B cell (primary cell): ENCODE measurements around the gene WDR82. TPM values are rescaled to one million over a fixed set of nuclear protein-coding genes. Genes with fewer than 3 reads are reported as not detected.

Source experiments
- ATAC-seq: fragments of 200-7000 bp; cut with Tn5 transposase; one replicate; pipeline ENCODE4 v1.10.0; 2021; ENCODE audit warnings: low read depth, mild to moderate bottlenecking, moderate number of reproducible peaks, moderate library complexity
- CTCF ChIA-PET: fragments of 350-600 bp; sonication (Branson Sonifier 250); formaldehyde crosslinking; loops from one replicate; lab custom pipeline; 2021; ENCODE audit warnings: antibody characterized with exemption, inconsistent platforms; lab: Charles Lee
- POLR2A ChIA-PET: fragments of 350-600 bp; sonication (Branson Sonifier 250); formaldehyde crosslinking; loops from one replicate; lab custom pipeline; 2021; ENCODE audit warnings: antibody characterized with exemption; lab: Charles Lee
- DNase-seq: peaks from one replicate; pipeline ENCODE4 v3.0.0; 2013
- H2AFZ ChIP-seq: 2 replicates; pipeline ENCODE4 v1.6.1; 2012; ENCODE audit warnings: mild to moderate bottlenecking, low read depth, low read length; ENCODE audit not compliant: insufficient read depth, poor library complexity, severe bottlenecking
- H3K27ac ChIP-seq, 2 donors: 1 replicate in 1 of 2; 2 replicates in 1 of 2; pipeline ENCODE4 v1.5.1; 2012 to 2013; ENCODE audit warnings: low read length in 2 of 2, mild to moderate bottlenecking in 2 of 2, moderate library complexity in 1 of 2
- H3K27me3 ChIP-seq, 4 experiments: fragments of 200-600 bp in 1 of 4; sonication (generic) in 1 of 4; replicated peaks in 1 of 4; 1 replicate in 2 of 4; 2 replicates in 2 of 4; pipeline versions ENCODE4 v1.6.1 to v1.7.0; 2013 to 2016; ENCODE audit warnings: low read length in 3 of 4, mild to moderate bottlenecking in 2 of 4, mixed read lengths in 1 of 4, moderate library complexity in 1 of 4; ENCODE audit not compliant: insufficient read depth in 4 of 4, control insufficient read depth in 3 of 4; ENCODE audit errors: control extremely low read depth in 1 of 4
- H3K36me3 ChIP-seq, 2 experiments: replicated peaks in 1 of 2; 1 replicate in 1 of 2; 2 replicates in 1 of 2; pipeline versions ENCODE4 v1.6.1 to v1.7.1; 2013; ENCODE audit warnings: low read length in 1 of 2; ENCODE audit not compliant: insufficient read depth in 2 of 2, control insufficient read depth in 1 of 2; ENCODE audit errors: control extremely low read depth in 1 of 2, extremely low read depth in 1 of 2
- H3K4me1 ChIP-seq, 2 donors: fragments of 200-600 bp in 1 of 2; sonication (generic) in 1 of 2; 1 replicate in 1 of 2; 2 replicates in 1 of 2; pipeline versions ENCODE4 v1.5.1 to v1.6.1; 2013 to 2017; ENCODE audit warnings: low read length in 2 of 2; ENCODE audit not compliant: control insufficient read depth in 2 of 2, insufficient read depth in 2 of 2
- H3K4me2 ChIP-seq: replicated peaks from 2 replicates; pipeline ENCODE3; 2012; ENCODE audit warnings: mild to moderate bottlenecking, low read depth, low read length; ENCODE audit not compliant: poor library complexity, severe bottlenecking
- H3K4me3 ChIP-seq, 5 experiments: fragments of 200-600 bp in 1 of 5; sonication (generic) in 1 of 5; 1 replicate in 3 of 5; 2 replicates in 2 of 5; pipeline versions ENCODE4 v1.5.1 to v1.7.0; 2011 to 2016; ENCODE audit warnings: low read length in 4 of 5, mild to moderate bottlenecking in 4 of 5, low read depth in 2 of 5, control low read depth in 1 of 5, moderate library complexity in 1 of 5; ENCODE audit not compliant: insufficient read depth in 1 of 5; ENCODE audit errors: control extremely low read depth in 1 of 5, extremely low read depth in 1 of 5
- H3K79me2 ChIP-seq: fragments of 200-600 bp; sonication (generic); one replicate; pipeline ENCODE4 v1.6.0; 2016; ENCODE audit warnings: low read length; ENCODE audit not compliant: control insufficient read depth, insufficient read depth
- H3K9ac ChIP-seq: fragments of 200-600 bp; sonication (generic); 2 replicates; pipeline ENCODE4 v1.6.1; 2017; ENCODE audit warnings: mild to moderate bottlenecking, low read length, moderate library complexity
- H3K9me3 ChIP-seq, 3 donors: one replicate each; pipeline versions ENCODE4 v1.6.1 to v1.7.1; 2013; ENCODE audit warnings: low read length in 2 of 3; ENCODE audit not compliant: control insufficient read depth in 2 of 3, insufficient read depth in 1 of 3; ENCODE audit errors: control extremely low read depth in 1 of 3
- H4K20me1 ChIP-seq: 2 replicates; pipeline ENCODE4 v1.6.0; 2012; ENCODE audit warnings: mild to moderate bottlenecking, low read length; ENCODE audit not compliant: insufficient read depth, control insufficient read depth, poor library complexity, severe bottlenecking
- H3K27ac Mint-ChIP-seq: one replicate; pipeline ENCODE4 v1.8.0; 2021; ENCODE audit warnings: mixed read lengths
- H3K27me3 Mint-ChIP-seq: one replicate; pipeline ENCODE4 v1.8.0; 2021; ENCODE audit warnings: mixed read lengths
- H3K4me1 Mint-ChIP-seq: one replicate; pipeline ENCODE4 v1.8.0; 2021; ENCODE audit warnings: mixed read lengths
- H3K4me3 Mint-ChIP-seq: one replicate; pipeline ENCODE4 v1.8.0; 2021; ENCODE audit warnings: mixed read lengths
- H3K9me3 Mint-ChIP-seq: one replicate; pipeline ENCODE4 v1.8.0; 2022; ENCODE audit warnings: mixed read lengths; ENCODE audit not compliant: insufficient read depth
- CTCF ChIP-seq: fragments of 200-600 bp; IDR thresholded peaks from one replicate; pipeline ENCODE4 v1.8.0; 2022; ENCODE audit warnings: antibody characterized with exemption, mild to moderate bottlenecking
- EZH2 ChIP-seq: IDR thresholded peaks from 2 replicates; pipeline ENCODE4 v1.6.1; 2012; ENCODE audit warnings: borderline replicate concordance, low read depth, mild to moderate bottlenecking, moderate library complexity, low read length; ENCODE audit not compliant: insufficient read depth, poor library complexity, severe bottlenecking
- WGBS: methylation state at CpG from one replicate; pipeline ENCODE4 v1.1.5; 2013; ENCODE audit warnings: missing lambda C conversion rate; ENCODE audit not compliant: insufficient coverage; 5-methylcytosine and 5-hydroxymethylcytosine counted together
- intact Hi-C: fragments of 100-400 bp; cut with micrococcal nuclease; formaldehyde crosslinking; loops from one replicate; pipeline ENCODE4 v1.10.0; 2022
- polyA plus RNA-seq: library from polyadenylated mRNA; depleted of rRNA; stranded (reverse); fragments of >200 nt; gene quantifications from 2 replicates; pipeline ENCODE4 v1.2.3, GENCODE V29; 2012
- total RNA-seq, 2 donors: library from RNA; stranded (reverse); fragments of 120-200 nt in 1 of 2; gene quantifications; 1 replicate in 1 of 2; 2 replicates in 1 of 2; pipeline versions ENCODE4 v1.2.3 to v1.2.4, GENCODE V29; 2013 to 2022

WDR82 gene
- total and polyA plus RNA-seq, 2 donors (not counting 1 experiment from before 2014, with no cell fraction given) = 27.8 to 101 TPM

DNA sequence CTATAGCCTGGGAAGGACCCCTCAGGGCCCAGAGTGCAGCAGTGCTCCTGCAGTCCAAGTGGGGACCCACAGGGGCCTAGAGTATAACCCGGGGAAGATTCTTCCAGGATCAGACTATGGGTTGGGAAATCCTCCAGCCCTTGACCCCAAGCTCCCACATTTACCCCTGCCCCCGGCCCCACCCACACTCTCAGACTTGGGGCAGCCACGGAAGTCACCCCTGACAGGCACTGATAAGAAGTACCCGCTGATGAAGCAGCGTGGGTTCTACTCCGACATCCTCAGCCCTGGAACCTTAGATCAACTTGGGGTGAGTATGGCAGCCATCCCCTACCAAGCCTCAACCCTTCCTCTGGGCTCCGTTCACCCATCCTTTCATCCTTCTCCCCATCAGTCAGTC lies 44.0 kb upstream of the WDR82 start:
- Histone ChIP-seq H3K4me1 (peaks cover 4 to 10% of the 10 kb centered on the region in 2 donors), H3K27me3 (no peaks in the 10 kb centered on the region), H3K4me3 (no peak overlapping the region), H3K27ac (no peak overlapping the region), H3K4me2 (no peak overlapping the region), H2AFZ (no peak overlapping the region), H3K9me3 (no peaks in the 10 kb centered on the region), H4K20me1 (no peaks in the 10 kb centered on the region), H3K79me2 (no peaks in the 10 kb centered on the region), H3K36me3 (peaks cover 0 to 5% of the 10 kb centered on the region in 2 experiments), H3K9ac (no peak overlapping the region)
- H3K27me3 Mint-ChIP-seq = no peaks in the 10 kb centered on the region
- ChIA-PET POLR2A (no interaction called here), CTCF (interaction anchor here (0.6 kb wide), 1 partner anchor 269 kb away, joined by 3 read pairs; no protein-coding TSS in a partner anchor)
- H3K9me3 Mint-ChIP-seq = no peaks in the 10 kb centered on the region
- DNase-seq (no peak), ATAC-seq (no peak)
- H3K4me3 Mint-ChIP-seq = no peak overlapping the region
- peaks cover 9% of the 10 kb centered on the region for H3K4me1 Mint-ChIP-seq
- 88% methylated on average over 7 of the region's 7 CpGs for WGBS
- TF ChIP-seq CTCF (no peak), EZH2 (no peak)
- H3K27ac Mint-ChIP-seq = no peak overlapping the region
- intact Hi-C loops = no loop called here

DNA sequence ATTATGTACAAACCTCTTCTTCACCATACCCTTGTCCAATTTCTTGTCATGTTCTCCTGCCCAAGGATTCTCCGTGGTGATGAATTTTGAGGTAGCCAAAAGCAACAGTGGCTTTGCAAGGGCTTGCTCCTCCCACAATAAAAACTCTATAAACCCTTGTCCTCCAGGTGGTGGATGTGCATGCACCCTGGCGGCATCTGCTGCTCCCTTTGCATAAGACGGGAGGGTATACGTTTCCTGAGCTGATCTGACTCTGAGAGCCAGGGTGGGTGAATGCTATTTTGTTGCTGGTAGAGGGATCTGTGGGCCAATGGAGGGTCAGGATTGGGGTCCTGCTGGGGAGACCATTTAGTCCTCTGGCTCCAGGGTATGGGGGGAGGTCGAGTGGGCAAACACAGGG lies 43.0 kb upstream of the WDR82 start:
- TF ChIP-seq CTCF = no peak
- TF ChIP-seq EZH2 = no peak
- H3K4me1 Mint-ChIP-seq = peaks cover 18% of the 10 kb centered on the region
- peaks cover 0 to 5% of the 10 kb centered on the region in 2 experiments for H3K36me3 ChIP-seq
- no peak overlapping the region for H3K4me2 ChIP-seq
- ATAC-seq = no peak
- no peaks in the 10 kb centered on the region for H3K79me2 ChIP-seq
- ChIA-PET CTCF (interaction anchor here (5.2 kb wide), 1 partner anchor 18 kb away, joined by 29 read pairs; no protein-coding TSS in a partner anchor), POLR2A (no interaction called here)
- H3K27me3 ChIP-seq = no peaks in the 10 kb centered on the region
- no peaks in the 10 kb centered on the region for H3K9me3 ChIP-seq
- H3K4me3 ChIP-seq = no peak overlapping the region
- no peaks in the 10 kb centered on the region for H3K27me3 Mint-ChIP-seq
- H3K27ac Mint-ChIP-seq = peak overlapping the region; percentile 5
- no peak overlapping the region for H2AFZ ChIP-seq
- H4K20me1 ChIP-seq = no peaks in the 10 kb centered on the region
- H3K9me3 Mint-ChIP-seq = no peaks in the 10 kb centered on the region
- H3K4me3 Mint-ChIP-seq = no peak overlapping the region
- peaks cover 4 to 15% of the 10 kb centered on the region in 2 donors for H3K4me1 ChIP-seq
- DNase-seq = no peak
- H3K27ac ChIP-seq = no peak overlapping the region
- 78% methylated on average over 5 of the region's 5 CpGs for WGBS
- intact Hi-C loops = no loop called here
- no peak overlapping the region for H3K9ac ChIP-seq
